Anterior cingulate cortex (tissue), 58 donors: ENCODE data around the gene DOC2B.
A peak's percentile ranks its signal among the peaks of the same experiment; 100 is the strongest.

Experiments used
- DNase-seq, 58 donors: peaks; one replicate each; lab custom pipeline; 2025; lab: John Stamatoyannopoulos, UW

DOC2B gene

DNA sequence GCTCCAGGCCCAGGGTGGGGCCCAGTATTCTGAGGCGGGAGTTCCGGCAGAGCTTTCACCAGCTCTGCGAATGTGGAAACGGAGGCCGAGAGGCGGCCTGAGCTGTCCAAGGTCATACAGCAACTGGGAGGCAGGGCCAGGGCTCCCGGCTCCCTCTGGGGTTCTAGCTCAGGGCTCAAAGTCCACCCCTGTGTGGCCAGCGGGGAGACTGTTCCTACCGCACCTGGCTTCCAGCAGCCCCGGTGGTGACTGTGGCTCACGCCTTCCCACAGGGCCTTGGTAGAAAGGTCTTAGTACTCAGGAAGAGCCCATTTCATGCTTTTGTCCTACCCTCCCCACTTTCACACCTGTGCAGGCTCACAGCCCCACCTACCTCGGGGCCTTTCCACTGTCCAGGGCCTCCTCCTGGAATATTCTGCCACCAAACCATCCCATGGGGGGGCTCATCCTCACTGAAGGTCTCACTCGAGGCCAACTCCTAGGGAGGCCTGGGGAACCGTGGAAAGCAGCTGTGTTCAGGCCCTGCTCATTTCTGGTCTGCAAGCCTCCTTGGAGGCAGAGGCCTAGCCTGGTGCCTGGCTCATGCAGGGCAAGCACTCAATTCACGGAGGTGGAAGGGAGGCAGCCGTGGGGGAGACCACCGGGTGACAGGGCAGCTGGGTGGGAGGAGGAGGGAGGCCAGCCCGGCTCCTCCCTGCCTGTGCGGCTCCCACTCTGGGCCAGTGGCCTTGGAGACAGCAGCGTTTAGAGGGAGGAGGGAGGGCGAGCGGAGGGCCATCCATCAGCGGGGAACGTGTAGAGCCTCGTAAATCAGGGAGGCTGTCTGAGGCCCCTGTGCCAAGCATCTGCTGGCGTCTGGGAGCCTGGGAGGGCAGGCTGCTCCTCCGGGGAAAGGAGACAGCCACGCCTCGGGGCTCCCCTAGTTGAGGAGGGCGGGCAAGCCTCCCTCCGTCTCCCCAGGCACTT is 12.7 kb upstream of the DOC2B start:
- peak in 11 of 58 donors; percentile 16 to 54 (median 40) for DNase-seq

- no peak for DNase-seq
Observed at GRCh38 chr17:193426-193810, 12.0 kb upstream of the DOC2B start.

DNA sequence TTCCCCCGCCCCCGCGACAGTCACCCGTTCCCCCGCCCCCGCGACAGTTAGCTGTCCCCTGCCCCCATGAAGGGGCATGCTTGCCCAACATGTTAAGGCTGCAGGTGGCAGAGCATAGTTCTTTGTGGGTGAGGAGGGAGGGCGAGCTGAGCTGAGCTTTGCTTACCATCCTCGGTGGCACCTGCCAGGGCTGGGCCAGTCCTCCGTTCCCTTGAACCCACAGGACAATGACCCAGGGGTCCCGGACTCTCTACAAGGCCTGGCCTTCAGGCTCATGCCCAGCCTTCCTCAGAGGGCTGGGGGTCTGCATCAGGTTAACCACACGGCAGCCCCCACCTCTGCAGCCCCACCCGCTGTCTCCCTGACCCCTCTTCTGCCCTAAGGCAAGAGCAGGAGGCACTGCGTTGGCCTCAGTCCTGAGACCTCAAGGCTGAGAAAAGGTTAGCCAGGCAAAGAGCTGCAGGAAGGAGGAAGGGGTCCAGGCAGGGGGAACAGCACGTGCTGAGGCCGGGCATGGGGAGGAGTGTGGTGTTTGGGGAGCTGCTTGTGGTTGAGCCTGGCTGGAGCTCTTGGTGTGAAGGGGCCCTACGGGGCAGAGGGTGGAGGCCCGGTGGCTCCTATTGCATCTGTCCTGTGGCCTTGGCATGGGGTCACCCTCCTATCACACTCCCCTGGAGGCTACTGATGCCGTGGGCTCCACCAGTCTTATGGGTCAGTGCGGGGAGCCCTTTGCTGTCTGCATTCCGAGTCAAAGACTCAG is 11.4 kb upstream of the DOC2B start:
- no peak for DNase-seq

- no peak for DNase-seq
Observed at GRCh38 chr17:189444-189843, 8.0 kb upstream of the DOC2B start.

GRCh38 chr17:187130-187529 is 5.7 kb upstream of the DOC2B start:
- no peak for DNase-seq

- no peak for DNase-seq
Observed at GRCh38 chr17:185445-186138, 4.1 kb upstream of the DOC2B start.

DNA sequence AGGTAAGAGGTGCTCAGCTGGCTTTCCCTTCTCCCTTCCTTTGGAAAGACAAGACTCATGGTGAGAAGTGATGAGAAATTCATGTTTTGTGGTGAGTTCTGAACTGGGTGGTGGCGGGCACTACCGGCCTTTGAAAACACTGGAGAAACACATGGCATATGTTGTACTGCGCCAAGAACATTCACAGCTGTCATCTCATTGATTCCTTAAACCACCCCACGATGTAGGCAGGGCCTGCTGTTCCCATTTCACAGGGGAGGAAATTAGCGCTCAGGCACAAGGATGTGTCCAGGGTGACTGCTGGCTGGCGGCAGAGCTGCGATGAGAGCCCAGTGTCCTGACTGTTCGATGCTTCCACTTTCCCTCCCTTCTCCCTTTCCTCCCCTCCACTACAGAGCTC is 1.6 kb upstream of the DOC2B start:
- peak in 14 of 58 donors; percentile 9 to 72 (median 30) for DNase-seq

GRCh38 chr17:182050-182751 is 751 bp upstream of the DOC2B start:
- DNase-seq: peak in 2 of 58 donors; percentile 26 to 35

DNA sequence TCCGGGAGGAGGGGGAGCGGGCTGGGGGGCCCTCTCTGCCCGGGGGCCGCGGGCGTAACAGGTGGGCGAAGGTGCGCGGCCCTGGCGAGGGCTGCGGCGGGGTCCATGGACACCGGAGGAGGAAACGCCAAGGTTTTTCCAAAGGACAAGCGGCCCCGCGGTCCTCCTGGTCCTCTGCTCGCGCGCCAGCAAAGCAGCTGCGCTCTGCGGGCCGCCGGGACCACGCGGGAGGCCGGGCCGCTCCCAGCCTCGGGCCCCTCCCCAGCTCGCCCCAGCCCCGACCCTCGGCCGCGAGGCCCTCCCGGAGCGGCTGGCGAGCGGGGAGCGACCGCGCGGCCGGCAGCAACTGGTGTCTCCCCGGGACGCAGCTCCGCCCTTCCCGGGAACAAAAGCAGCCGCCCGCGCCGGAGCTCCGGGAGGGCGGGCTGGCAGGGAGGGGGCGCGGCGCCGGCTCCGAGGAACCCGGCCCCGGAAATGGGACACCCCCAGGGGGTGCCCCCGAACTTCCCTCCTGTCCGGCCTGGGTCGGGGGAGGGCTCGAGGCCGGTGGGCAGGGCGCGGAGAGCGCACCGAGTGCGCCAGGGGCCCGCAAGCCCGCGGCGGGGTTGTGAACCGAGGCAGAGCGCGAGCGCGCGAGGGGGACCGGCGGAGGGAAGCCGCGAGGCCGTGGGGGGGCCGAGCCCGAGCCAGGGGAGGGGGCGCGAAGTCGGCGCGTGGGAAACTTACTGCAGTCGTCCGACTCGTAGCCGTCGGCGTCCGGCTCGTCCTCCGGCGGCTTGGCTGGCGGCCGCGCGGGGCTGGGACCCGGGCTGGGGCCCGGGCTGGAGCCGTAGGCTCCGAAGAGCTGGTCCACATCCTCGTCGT is 837 bp downstream of the DOC2B start:
- no peak for DNase-seq

GRCh38 chr17:179781-180380 is 1.6 kb downstream of the DOC2B start:
- DNase-seq: no peak

GRCh38 chr17:179066-179432 is 2.4 kb downstream of the DOC2B start:
- no peak for DNase-seq

- DNase-seq: no peak
Observed at GRCh38 chr17:178292-179065, 3.0 kb downstream of the DOC2B start.

- DNase-seq: no peak
Observed at GRCh38 chr17:177762-178161, 3.7 kb downstream of the DOC2B start.

DNA sequence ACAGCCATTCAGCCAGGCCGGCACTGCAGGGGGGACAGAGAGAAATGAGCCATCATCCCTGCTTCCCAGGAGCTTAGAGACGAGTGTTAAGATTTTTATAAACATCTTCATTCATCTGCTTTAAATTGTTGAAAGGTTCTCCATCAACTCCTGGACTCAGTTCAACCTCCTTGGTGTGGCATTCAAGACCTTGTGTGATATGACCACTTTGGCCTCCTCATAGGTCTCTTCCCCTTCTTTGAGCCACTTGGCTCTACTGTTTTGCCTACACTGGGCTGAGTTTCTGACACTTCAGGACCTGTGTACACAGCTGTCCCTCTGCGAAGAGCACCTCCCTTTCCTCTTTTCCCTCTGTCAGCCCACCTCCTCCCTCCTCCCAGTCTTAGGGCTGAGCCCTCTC is 4.3 kb downstream of the DOC2B start:
- no peak for DNase-seq

DNA sequence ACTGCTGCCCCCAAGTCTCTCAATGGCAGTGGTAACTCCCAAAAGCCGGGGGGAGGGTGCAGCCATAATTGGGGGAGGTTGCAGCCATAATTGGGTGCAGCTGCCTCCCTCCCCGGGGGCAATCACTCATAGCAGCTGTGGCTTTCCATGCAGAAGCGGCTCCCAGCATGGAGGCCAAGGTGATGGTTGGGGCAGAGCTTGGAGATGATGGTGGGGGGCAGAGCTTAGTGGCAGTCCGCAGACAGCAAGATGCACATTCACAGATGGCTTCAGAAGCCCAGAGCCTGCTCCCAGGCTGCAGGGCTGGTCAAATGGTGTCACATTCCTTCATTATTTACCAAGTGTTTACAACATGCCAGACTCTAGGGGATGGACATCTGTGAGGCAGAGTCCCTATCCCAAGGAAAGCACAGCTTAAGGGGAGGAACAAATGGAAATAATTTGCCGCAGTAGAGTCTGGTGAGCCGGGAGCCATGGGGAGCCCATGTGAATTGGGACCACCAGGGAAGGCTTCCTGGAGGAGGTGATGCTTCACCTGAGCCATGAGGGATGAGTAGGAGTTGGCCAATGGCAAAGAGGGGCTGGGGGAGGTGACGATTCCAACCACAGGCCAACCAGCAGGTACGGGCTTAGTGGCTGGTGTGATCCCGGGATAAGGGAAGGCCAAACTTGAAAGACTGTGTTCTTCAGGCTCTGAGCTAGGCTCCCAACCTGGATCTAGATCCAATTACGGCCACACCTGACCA is 8.1 kb downstream of the DOC2B start:
- no peak for DNase-seq

GRCh38 chr17:172401-172800 is 9.0 kb downstream of the DOC2B start:
- DNase-seq: no peak

DNA sequence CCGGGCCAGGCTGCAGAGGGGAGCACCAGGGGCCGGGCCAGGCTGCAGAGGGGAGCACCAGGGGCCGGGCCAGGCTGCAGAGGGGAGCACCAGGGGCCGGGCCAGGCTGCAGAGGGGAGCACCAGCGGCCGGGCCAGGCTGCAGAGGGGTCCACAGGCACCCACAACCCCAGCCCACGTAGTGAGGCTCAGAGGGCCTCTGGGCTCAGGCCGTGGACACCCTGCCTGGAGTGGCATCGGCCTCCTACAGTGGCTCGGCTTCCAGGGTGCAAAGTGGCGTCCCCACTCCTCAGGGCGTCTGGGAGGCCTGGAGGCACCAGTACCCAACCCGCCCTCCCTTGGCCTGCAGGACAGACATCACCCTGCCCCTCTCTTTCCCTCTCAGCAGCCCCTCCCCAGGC is 9.6 kb downstream of the DOC2B start:
- no peak for DNase-seq
